Fibroblast of villous mesenchyme (primary cell): ENCODE results near the gene BEX3. TPM values are rescaled to one million over a fixed set of nuclear protein-coding genes. Genes with fewer than 3 reads are reported as not detected.
"Not testable (repeated sequence)": the region's sequence is repeated elsewhere in the genome, so short reads cannot be mapped to it uniquely, and the experiment has no call there.

Source experiments
- DNase-seq: peaks from one replicate; pipeline ENCODE4 v3.0.0-alpha.2; 2010; ENCODE audit warnings: low read depth
- H3K4me3 ChIP-seq: 2 replicates; pipeline ENCODE4 v1.5.1; 2011; ENCODE audit warnings: low read depth, mild to moderate bottlenecking, low read length
- CTCF ChIP-seq: IDR thresholded peaks from 2 replicates; pipeline ENCODE4 v1.5.1; 2012; ENCODE audit warnings: low read depth, mild to moderate bottlenecking, low read length; ENCODE audit not compliant: insufficient read depth
- total RNA-seq: library from RNA; depleted of rRNA; stranded (reverse); fragments of >200 nt; gene quantifications from 2 replicates; pipeline ENCODE4 v1.2.3, GENCODE V29; 2012

The BEX3 gene
- total RNA-seq, 1 donor, result 255 TPM

- no peak for TF ChIP-seq CTCF
- peak overlapping the region; percentile 80 for H3K4me3 ChIP-seq
- DNase-seq, result no peak
Observed at GRCh38 chrX:103376979-103377324, 614 bp downstream of the BEX3 start.

- no peak for DNase-seq
- no peak overlapping the region for H3K4me3 ChIP-seq
- no peak for TF ChIP-seq CTCF
Observed at GRCh38 chrX:103378990-103379389, 2.7 kb downstream of the BEX3 start.

GRCh38 chrX:103382877-103383276 lies 6.5 kb downstream of the BEX3 start:
- TF ChIP-seq CTCF, result no peak
- H3K4me3 ChIP-seq, result no peak overlapping the region
- no peak for DNase-seq

- H3K4me3 ChIP-seq, result no peak overlapping the region
- TF ChIP-seq CTCF, result no peak
- no peak for DNase-seq
Observed at GRCh38 chrX:103384672-103385071, 8.3 kb downstream of the BEX3 start.

GRCh38 chrX:103385283-103385830 lies 9.0 kb downstream of the BEX3 start:
- not testable (repeated sequence) for H3K4me3 ChIP-seq
- DNase-seq, result peak; percentile 37

GRCh38 chrX:103386332-103386731 lies 10.0 kb downstream of the BEX3 start:
- no peak for DNase-seq
- TF ChIP-seq CTCF, result no peak
- H3K4me3 ChIP-seq, result no peak overlapping the region

GRCh38 chrX:103393487-103393886 lies 17.1 kb downstream of the BEX3 start:
- no peak overlapping the region for H3K4me3 ChIP-seq
- no peak for TF ChIP-seq CTCF
- DNase-seq, result no peak
